IMR-90 (cell line): ENCODE measurements around the gene GLP2R. TPM values are rescaled to one million over a fixed set of nuclear protein-coding genes. Genes with fewer than 3 reads are reported as not detected.

Experiments
- ATAC-seq: fragments of 200-7000 bp; cut with Tn5 transposase; 2 replicates; pipeline ENCODE4 v1.9.1; 2020; ENCODE audit warnings: low read depth, mild to moderate bottlenecking, moderate library complexity
- BruUV-seq: library from RNA; stranded (reverse); fragments of 400-500 nt; replicated peaks from 2 replicates; lab custom pipeline; 2021; lab: Mats Ljungman, UMichigan
- CTCF ChIA-PET: fragments of 300-600 bp; formaldehyde crosslinking; extraction: SDS; loops from one replicate; lab custom pipeline; 2021; ENCODE audit warnings: antibody characterized with exemption; lab: Yijun Ruan, JAX
- POLR2A ChIA-PET: fragments of 300-600 bp; sonication (Branson Sonifier 250); formaldehyde crosslinking; loops from one replicate; lab custom pipeline; 2022; ENCODE audit warnings: antibody characterized with exemption; ENCODE audit not compliant: unreplicated experiment; lab: Charles Lee
- DNase-seq: peaks from one replicate; pipeline ENCODE4 v3.0.0; 2013
- H2AFZ ChIP-seq: replicated peaks from 2 replicates; pipeline ENCODE3; 2013; ENCODE audit warnings: low read length, mild to moderate bottlenecking; ENCODE audit not compliant: poor library complexity
- H2AK5ac ChIP-seq: 2 replicates; pipeline ENCODE4 v1.6.1; 2013; ENCODE audit warnings: low read depth, low read length, inconsistent platforms
- H2AK9ac ChIP-seq: replicated peaks from 2 replicates; pipeline ENCODE3; 2013; ENCODE audit warnings: mild to moderate bottlenecking, low read depth, low read length, moderate library complexity; ENCODE audit not compliant: poor library complexity
- H2BK120ac ChIP-seq: 2 replicates; pipeline ENCODE4 v1.6.1; 2013; ENCODE audit warnings: low read depth, low read length, inconsistent platforms
- H2BK15ac ChIP-seq: 3 replicates; pipeline ENCODE4 v1.6.1; 2013; ENCODE audit warnings: low read depth, low read length, inconsistent platforms
- H2BK20ac ChIP-seq: 2 replicates; pipeline ENCODE4 v1.6.1; 2013; ENCODE audit warnings: low read depth, mild to moderate bottlenecking, inconsistent platforms, low read length, moderate library complexity
- H2BK5ac ChIP-seq: 2 replicates; pipeline ENCODE4 v1.6.1; 2013; ENCODE audit warnings: mild to moderate bottlenecking, low read depth, low read length, inconsistent platforms; ENCODE audit not compliant: poor library complexity, severe bottlenecking
- H3K14ac ChIP-seq: replicated peaks from 2 replicates; pipeline ENCODE4 v1.6.1; 2013; ENCODE audit warnings: low read depth, low read length, inconsistent platforms
- H3K18ac ChIP-seq: 2 replicates; pipeline ENCODE4 v1.6.1; 2013; ENCODE audit warnings: low read depth, low read length, control low read depth
- H3K23ac ChIP-seq: 2 replicates; pipeline ENCODE4 v1.6.1; 2013; ENCODE audit warnings: low read depth, low read length, inconsistent platforms
- H3K27ac ChIP-seq: 2 replicates; pipeline ENCODE4 v1.5.1; 2013; ENCODE audit warnings: mild to moderate bottlenecking, control low read depth, low read length; ENCODE audit not compliant: insufficient read depth
- H3K27me3 ChIP-seq: 2 replicates; pipeline ENCODE4 v1.6.1; 2013; ENCODE audit warnings: low read length; ENCODE audit not compliant: control insufficient read depth, insufficient read depth
- H3K36me3 ChIP-seq: 2 replicates; pipeline ENCODE4 v1.6.1; 2013; ENCODE audit warnings: low read length, mixed read lengths; ENCODE audit not compliant: control insufficient read depth, insufficient read depth
- H3K4ac ChIP-seq: 2 replicates; pipeline ENCODE4 v1.6.1; 2013; ENCODE audit warnings: low read depth, low read length, inconsistent platforms
- H3K4me1 ChIP-seq: 2 replicates; pipeline ENCODE4 v1.6.1; 2013; ENCODE audit warnings: low read length, mixed read lengths; ENCODE audit not compliant: control insufficient read depth, insufficient read depth
- H3K4me2 ChIP-seq: 2 replicates; pipeline ENCODE4 v1.6.1; 2013; ENCODE audit warnings: low read depth, mild to moderate bottlenecking, control low read depth, low read length, moderate library complexity
- H3K4me3 ChIP-seq: 2 replicates; pipeline ENCODE4 v1.5.1; 2013; ENCODE audit warnings: low read depth, mild to moderate bottlenecking, control low read depth, low read length, moderate library complexity; ENCODE audit not compliant: insufficient read depth
- H3K56ac ChIP-seq: 2 replicates; pipeline ENCODE4 v1.6.1; 2013; ENCODE audit warnings: low read length, inconsistent platforms; ENCODE audit not compliant: insufficient read depth; ENCODE audit errors: extremely low read depth
- H3K79me1 ChIP-seq, 2 experiments: 2 replicates each; pipeline ENCODE4 v1.6.1; 2013; ENCODE audit warnings: low read length in 2 of 2, inconsistent platforms in 1 of 2, low read depth in 1 of 2
- H3K9ac ChIP-seq: 2 replicates; pipeline ENCODE4 v1.6.1; 2013; ENCODE audit warnings: low read depth, low read length, control low read depth
- H3K9me1 ChIP-seq: 2 replicates; pipeline ENCODE4 v1.6.1; 2013; ENCODE audit warnings: low read length, inconsistent platforms; ENCODE audit not compliant: insufficient read depth
- H3K9me3 ChIP-seq: 2 replicates; pipeline ENCODE4 v1.6.1; 2013; ENCODE audit warnings: low read length; ENCODE audit not compliant: control insufficient read depth, insufficient read depth
- H4K20me1 ChIP-seq: 2 replicates; pipeline ENCODE4 v1.6.1; 2013; ENCODE audit warnings: low read length, inconsistent platforms; ENCODE audit not compliant: insufficient read depth
- H4K5ac ChIP-seq: 2 replicates; pipeline ENCODE4 v1.6.1; 2013; ENCODE audit warnings: mild to moderate bottlenecking, low read depth, low read length, control low read depth
- H4K8ac ChIP-seq, 2 experiments: 2 replicates each; pipeline ENCODE4 v1.6.1; 2013; ENCODE audit warnings: low read depth in 2 of 2, low read length in 2 of 2, control low read depth in 1 of 2, inconsistent platforms in 1 of 2
- H4K91ac ChIP-seq: 2 replicates; pipeline ENCODE4 v1.6.1; 2013; ENCODE audit warnings: low read depth, low read length, inconsistent platforms; ENCODE audit not compliant: insufficient read depth
- CEBPB ChIP-seq: IDR thresholded peaks from 2 replicates; pipeline ENCODE4 v1.6.1; 2012; ENCODE audit warnings: low read depth, low read length, improper control_type of control experiment
- FOS ChIP-seq: fragments of 150-350 bp; IDR thresholded peaks from 2 replicates; pipeline ENCODE4 v1.6.1; 2016; ENCODE audit warnings: low read depth, low read length
- MAZ ChIP-seq: IDR thresholded peaks from 2 replicates; pipeline ENCODE4 v1.6.1; 2012; ENCODE audit warnings: low read depth, mild to moderate bottlenecking, low read length, improper control_type of control experiment, moderate library complexity, borderline replicate concordance
- NFE2L2 ChIP-seq: fragments of 150-350 bp; IDR thresholded peaks from 2 replicates; pipeline ENCODE4 v1.6.1; 2016; ENCODE audit warnings: low read depth, mild to moderate bottlenecking, low read length
- POLR2A ChIP-seq: IDR thresholded peaks from 2 replicates; pipeline ENCODE4 v1.6.1; 2012; ENCODE audit warnings: mild to moderate bottlenecking, low read depth, low read length
- RCOR1 ChIP-seq: IDR thresholded peaks from 2 replicates; pipeline ENCODE4 v1.6.1; 2012; ENCODE audit warnings: mild to moderate bottlenecking, low read length, improper control_type of control experiment; ENCODE audit not compliant: insufficient replicate concordance
- WGBS, 2 experiments: methylation state at CpG; one replicate each; pipeline versions ENCODE4 v1.1.5 to v1.1.7; 2013; ENCODE audit warnings: missing lambda C conversion rate in 2 of 2; ENCODE audit not compliant: insufficient read length in 1 of 2; ENCODE audit errors: extremely low coverage in 2 of 2; 5-methylcytosine and 5-hydroxymethylcytosine counted together
- dilution Hi-C: fragments of 300-500 bp; cut with HindIII; formaldehyde crosslinking; loops from one replicate; pipeline ENCODE4 v1.14.3; 2018; ENCODE audit warnings: low sequenced_read_pairs; ENCODE audit not compliant: unreplicated experiment
- in situ Hi-C: fragments of 300-500 bp; cut with MboI; formaldehyde crosslinking; loops from 3 replicates; pipeline ENCODE4 v1.14.3; 2019; ENCODE audit warnings: low sequenced_read_pairs, inconsistent platforms, mixed read lengths
- intact Hi-C: fragments of 100-400 bp; cut with micrococcal nuclease; formaldehyde crosslinking; loops from 2 replicates; pipeline ENCODE4 v1.10.0; 2022
- polyA plus RNA-seq, 3 experiments: library from polyadenylated mRNA; depleted of rRNA; stranded (reverse); fragments of >200 nt; gene quantifications; 2 replicates each; pipeline ENCODE4 v1.2.3, GENCODE V29; 2012; ENCODE audit warnings: low replicate concordance in 1 of 3
- total RNA-seq: library from RNA; depleted of rRNA; stranded (reverse); fragments of >200 nt; gene quantifications from 2 replicates; pipeline ENCODE4 v1.2.3, GENCODE V29; 2012
- TF ChIP-seq, protein P1 (sequence below): fragments of 150-350 bp; IDR thresholded peaks from 2 replicates; pipeline ENCODE4 v1.6.1; 2016; ENCODE audit warnings: low read depth, mild to moderate bottlenecking, low read length, moderate library complexity, borderline replicate concordance

GLP2R gene
- total and polyA plus RNA-seq, 2 of the 4 experiments (the other 2 are of a cell fraction) = 0.07 TPM; not detected in 1

DNA sequence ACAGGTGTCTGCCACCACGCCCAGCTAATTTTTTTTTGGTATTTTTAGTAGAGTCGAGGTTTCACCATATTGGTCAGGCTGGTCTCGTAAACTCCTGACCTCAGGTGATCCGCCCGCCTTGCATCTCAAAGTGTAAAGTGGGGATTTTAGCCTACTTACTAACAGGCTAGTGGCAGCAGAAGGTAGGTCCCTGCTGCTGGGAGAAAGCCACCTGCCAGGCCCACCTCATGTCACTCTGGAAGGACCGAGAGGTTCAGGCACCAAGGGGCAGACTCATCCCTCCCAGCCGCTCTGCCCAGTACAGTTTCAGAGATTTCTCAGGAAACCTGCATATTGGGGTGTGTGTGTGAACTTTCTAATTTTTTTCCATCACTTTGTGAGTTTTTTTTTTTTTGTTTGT lies 81.4 kb downstream of the GLP2R start:
- Histone ChIP-seq H3K4me2 (no peak overlapping the region), H3K9ac (no peak overlapping the region), H3K36me3 (no peaks in the 10 kb centered on the region), H3K9me1 (no peaks in the 10 kb centered on the region; the same call in 1 of the 2 replicates), H3K27ac (no peak overlapping the region), H4K91ac (no peak overlapping the region), H3K27me3 (no peaks in the 10 kb centered on the region), H3K4ac (no peak overlapping the region), H3K14ac (no peak overlapping the region), H3K18ac (no peak overlapping the region), H2AK9ac (no peak overlapping the region), H3K9me3 (no peaks in the 10 kb centered on the region), H2BK5ac (no peak overlapping the region), H2BK15ac (no peak overlapping the region), H3K4me3 (no peak overlapping the region), H3K23ac (no peak overlapping the region), H4K8ac (no peak overlapping the region), H3K56ac (no peak overlapping the region), H4K20me1 (no peaks in the 10 kb centered on the region), H2AFZ (no peak overlapping the region), H2AK5ac (no peak overlapping the region), H2BK20ac (no peak overlapping the region), H3K79me1 (no peaks in the 10 kb centered on the region), H3K4me1 (peaks cover 20% of the 10 kb centered on the region), H4K5ac (no peak overlapping the region), H2BK120ac (no peak overlapping the region)
- 90% methylated on average over 2 of the region's 7 CpGs; no CpG with 5 or more reads in 1 of the 2 experiments for WGBS, 2 experiments
- DNase-seq (no peak), ATAC-seq (no peak)
- CTCF ChIA-PET = no interaction called here
- TF ChIP-seq, protein P1, sequence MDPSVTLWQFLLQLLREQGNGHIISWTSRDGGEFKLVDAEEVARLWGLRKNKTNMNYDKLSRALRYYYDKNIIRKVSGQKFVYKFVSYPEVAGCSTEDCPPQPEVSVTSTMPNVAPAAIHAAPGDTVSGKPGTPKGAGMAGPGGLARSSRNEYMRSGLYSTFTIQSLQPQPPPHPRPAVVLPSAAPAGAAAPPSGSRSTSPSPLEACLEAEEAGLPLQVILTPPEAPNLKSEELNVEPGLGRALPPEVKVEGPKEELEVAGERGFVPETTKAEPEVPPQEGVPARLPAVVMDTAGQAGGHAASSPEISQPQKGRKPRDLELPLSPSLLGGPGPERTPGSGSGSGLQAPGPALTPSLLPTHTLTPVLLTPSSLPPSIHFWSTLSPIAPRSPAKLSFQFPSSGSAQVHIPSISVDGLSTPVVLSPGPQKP = no peak
- TF ChIP-seq NFE2L2 = no peak
- TF ChIP-seq RCOR1 = no peak
- no peak for TF ChIP-seq FOS
- no peak for TF ChIP-seq CEBPB
- TF ChIP-seq MAZ = no peak
- TF ChIP-seq POLR2A = no peak
- BruUV-seq = no TSS peak
- intact Hi-C loops (no loop called here), dilution Hi-C loops (no loop called here), in situ Hi-C loops (no loop called here)
- POLR2A ChIA-PET = no interaction called here
